GM23248 (cell line): ENCODE results near the gene EPM2A.

ENCODE experiments used
- EZH2 ChIP-seq: fragments of 200-600 bp; sonication (generic); IDR thresholded peaks from 2 replicates; pipeline ENCODE4 v1.6.1; 2018; ENCODE audit warnings: antibody characterized with exemption, mild to moderate bottlenecking; ENCODE audit not compliant: insufficient read depth, poor library complexity, severe bottlenecking
- EZH2phosphoT487 ChIP-seq: fragments of 200-600 bp; sonication (generic); IDR thresholded peaks from 2 replicates; pipeline ENCODE4 v1.6.1; 2018; ENCODE audit warnings: antibody characterized with exemption, moderate library complexity, mild to moderate bottlenecking, low read depth; ENCODE audit not compliant: insufficient read depth

GRCh38 chr6:145738265-145738664 lies 2.9 kb upstream of the EPM2A start:
- TF ChIP-seq EZH2 (no peak), EZH2phosphoT487 (no peak)
